GM23248 (cell line): ENCODE results near the gene MPV17.

ENCODE experiments used
- EZH2 ChIP-seq: fragments of 200-600 bp; sonication (generic); IDR thresholded peaks from 2 replicates; pipeline ENCODE4 v1.6.1; 2018; ENCODE audit warnings: antibody characterized with exemption, mild to moderate bottlenecking; ENCODE audit not compliant: insufficient read depth, poor library complexity, severe bottlenecking
- EZH2phosphoT487 ChIP-seq: fragments of 200-600 bp; sonication (generic); IDR thresholded peaks from 2 replicates; pipeline ENCODE4 v1.6.1; 2018; ENCODE audit warnings: antibody characterized with exemption, moderate library complexity, mild to moderate bottlenecking, low read depth; ENCODE audit not compliant: insufficient read depth

- no peak for TF ChIP-seq EZH2phosphoT487
- TF ChIP-seq EZH2 = no peak
Measured at GRCh38 chr2:27297195-27297594, 25.7 kb downstream of the MPV17 start.
